Osteoblast (primary cell): Measurements from ENCODE around the gene DSCAML1. TPM values are rescaled to one million over a fixed set of nuclear protein-coding genes. Genes with fewer than 3 reads are reported as not detected.

Source experiments
- DNase-seq: peaks from one replicate; pipeline ENCODE4 v3.0.0; 2011; ENCODE audit warnings: low spot score, mixed read lengths; ENCODE audit not compliant: insufficient read length; ENCODE audit errors: missing footprints
- H2AFZ ChIP-seq: 2 replicates; pipeline ENCODE4 v1.6.0; 2011; ENCODE audit warnings: mild to moderate bottlenecking, low read length
- H3K27ac ChIP-seq: 2 replicates; pipeline ENCODE4 v1.5.1; 2011; ENCODE audit warnings: mild to moderate bottlenecking, low read depth, low read length, moderate library complexity
- H3K27me3 ChIP-seq: 2 replicates; pipeline ENCODE4 v1.6.0; 2012; ENCODE audit warnings: mild to moderate bottlenecking, control low read depth, inconsistent platforms, low read length, moderate library complexity; ENCODE audit not compliant: insufficient read depth
- H3K36me3 ChIP-seq: 2 replicates; pipeline ENCODE4 v1.5.1; 2011; ENCODE audit warnings: mild to moderate bottlenecking, low read length, control low read depth, moderate library complexity; ENCODE audit not compliant: insufficient read depth
- H3K4me1 ChIP-seq: 2 replicates; pipeline ENCODE4 v1.5.1; 2011; ENCODE audit warnings: mild to moderate bottlenecking, low read length, control low read depth, moderate library complexity; ENCODE audit not compliant: insufficient read depth
- H3K4me2 ChIP-seq: 2 replicates; pipeline ENCODE4 v1.6.0; 2011; ENCODE audit warnings: mild to moderate bottlenecking, low read length; ENCODE audit not compliant: insufficient read depth
- H3K4me3 ChIP-seq: fragments of 200-600 bp; sonication (generic); 3 replicates; pipeline ENCODE4 v1.5.1; 2012; ENCODE audit warnings: mild to moderate bottlenecking, low read length, inconsistent platforms; ENCODE audit not compliant: insufficient read depth
- H3K79me2 ChIP-seq: 2 replicates; pipeline ENCODE4 v1.6.0; 2012; ENCODE audit warnings: mild to moderate bottlenecking, low read length, control low read depth, inconsistent platforms; ENCODE audit not compliant: insufficient read depth
- H3K9me3 ChIP-seq: 2 replicates; pipeline ENCODE4 v1.5.1; 2011; ENCODE audit warnings: low read depth, low read length, control low read depth
- H4K20me1 ChIP-seq: 2 replicates; pipeline ENCODE4 v1.6.0; 2012; ENCODE audit warnings: mild to moderate bottlenecking, low read length, control low read depth; ENCODE audit not compliant: insufficient read depth
- total RNA-seq: library from RNA; depleted of rRNA; stranded (reverse); fragments of >200 nt; gene quantifications from 2 replicates; pipeline ENCODE4 v1.2.3, GENCODE V29; 2012
- TF ChIP-seq, protein P1 (sequence below): IDR thresholded peaks from 2 replicates; pipeline ENCODE4 v1.5.1; 2011; ENCODE audit warnings: mild to moderate bottlenecking, low read depth, low read length, moderate library complexity; ENCODE audit errors: extremely low read depth

Gene DSCAML1
- total RNA-seq, 1 donor = not detected

- DNase-seq = peak; percentile 23
- no peak overlapping the region for H2AFZ ChIP-seq
- H3K9me3 ChIP-seq = no peaks in the 10 kb centered on the region
- TF ChIP-seq, protein P1, sequence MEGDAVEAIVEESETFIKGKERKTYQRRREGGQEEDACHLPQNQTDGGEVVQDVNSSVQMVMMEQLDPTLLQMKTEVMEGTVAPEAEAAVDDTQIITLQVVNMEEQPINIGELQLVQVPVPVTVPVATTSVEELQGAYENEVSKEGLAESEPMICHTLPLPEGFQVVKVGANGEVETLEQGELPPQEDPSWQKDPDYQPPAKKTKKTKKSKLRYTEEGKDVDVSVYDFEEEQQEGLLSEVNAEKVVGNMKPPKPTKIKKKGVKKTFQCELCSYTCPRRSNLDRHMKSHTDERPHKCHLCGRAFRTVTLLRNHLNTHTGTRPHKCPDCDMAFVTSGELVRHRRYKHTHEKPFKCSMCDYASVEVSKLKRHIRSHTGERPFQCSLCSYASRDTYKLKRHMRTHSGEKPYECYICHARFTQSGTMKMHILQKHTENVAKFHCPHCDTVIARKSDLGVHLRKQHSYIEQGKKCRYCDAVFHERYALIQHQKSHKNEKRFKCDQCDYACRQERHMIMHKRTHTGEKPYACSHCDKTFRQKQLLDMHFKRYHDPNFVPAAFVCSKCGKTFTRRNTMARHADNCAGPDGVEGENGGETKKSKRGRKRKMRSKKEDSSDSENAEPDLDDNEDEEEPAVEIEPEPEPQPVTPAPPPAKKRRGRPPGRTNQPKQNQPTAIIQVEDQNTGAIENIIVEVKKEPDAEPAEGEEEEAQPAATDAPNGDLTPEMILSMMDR = no peak
- no peak overlapping the region for H3K4me2 ChIP-seq
- no peaks in the 10 kb centered on the region for H3K36me3 ChIP-seq
- no peaks in the 10 kb centered on the region for H3K4me1 ChIP-seq
- H3K79me2 ChIP-seq = no peaks in the 10 kb centered on the region
- no peak overlapping the region for H3K4me3 ChIP-seq
- no peak overlapping the region for H3K27ac ChIP-seq
- no peaks in the 10 kb centered on the region for H4K20me1 ChIP-seq
- peaks cover 10% of the 10 kb centered on the region for H3K27me3 ChIP-seq
These were observed 11.8 kb upstream of the DSCAML1 start for GRCh38 chr11:117808784-117809183.

DNA sequence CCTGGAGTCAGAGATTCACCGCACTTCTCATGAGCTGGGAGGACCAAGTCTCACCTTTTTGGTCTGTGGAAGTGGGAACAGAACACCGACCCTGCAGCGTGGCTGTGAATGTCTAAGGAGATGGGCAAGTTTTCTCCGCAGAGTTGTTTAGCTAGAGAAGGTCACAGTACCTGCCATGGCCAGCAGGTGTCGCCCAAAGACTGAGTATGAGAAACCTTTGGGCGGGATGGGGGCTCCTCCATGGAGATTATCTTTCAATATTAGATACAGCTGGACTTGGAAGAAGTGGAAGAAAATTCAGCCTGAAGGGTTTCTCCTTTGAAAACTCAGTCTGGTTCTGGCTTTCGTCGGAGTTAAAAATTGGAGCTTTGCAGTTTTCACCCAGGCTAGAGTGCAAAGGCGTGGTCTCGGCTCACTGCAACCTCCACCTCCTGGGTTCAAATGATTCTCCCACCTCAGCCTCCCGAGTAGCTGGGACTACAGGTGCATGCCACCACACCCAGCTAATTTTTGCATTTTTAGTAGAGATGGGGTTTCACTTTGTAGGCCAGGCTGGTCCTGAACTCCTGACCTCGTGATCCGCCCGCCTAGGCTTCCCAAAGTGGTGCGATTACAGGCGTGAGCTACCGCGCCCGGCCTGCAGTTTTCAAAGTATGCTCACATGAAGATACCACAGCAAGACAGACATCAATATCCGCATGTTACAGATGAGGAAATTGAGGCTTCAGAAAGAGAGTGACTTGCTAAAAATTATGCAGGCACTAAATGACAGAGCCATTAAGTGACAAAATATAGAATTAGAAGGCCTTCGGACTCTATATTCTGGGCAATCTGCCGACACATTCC lies 10.7 kb upstream of the DSCAML1 start:
- peak; percentile 93 for DNase-seq
- no peak overlapping the region for H3K4me3 ChIP-seq
- no peaks in the 10 kb centered on the region for H3K36me3 ChIP-seq
- TF ChIP-seq, protein P1 = peak; percentile 84
- no peaks in the 10 kb centered on the region for H3K9me3 ChIP-seq
- no peaks in the 10 kb centered on the region for H3K79me2 ChIP-seq
- no peaks in the 10 kb centered on the region for H4K20me1 ChIP-seq
- H3K27ac ChIP-seq = no peak overlapping the region
- no peaks in the 10 kb centered on the region for H3K4me1 ChIP-seq
- no peak overlapping the region for H2AFZ ChIP-seq
- peaks cover 19% of the 10 kb centered on the region for H3K27me3 ChIP-seq
- H3K4me2 ChIP-seq = no peak overlapping the region

- peaks cover 24% of the 10 kb centered on the region for H3K27me3 ChIP-seq
- H3K4me3 ChIP-seq = no peak overlapping the region
- H4K20me1 ChIP-seq = no peaks in the 10 kb centered on the region
- peak; percentile 32 for DNase-seq
- H3K36me3 ChIP-seq = no peaks in the 10 kb centered on the region
- no peak overlapping the region for H2AFZ ChIP-seq
- H3K4me1 ChIP-seq = no peaks in the 10 kb centered on the region
- TF ChIP-seq, protein P1 = no peak
- no peaks in the 10 kb centered on the region for H3K79me2 ChIP-seq
- no peak overlapping the region for H3K27ac ChIP-seq
- no peaks in the 10 kb centered on the region for H3K9me3 ChIP-seq
- H3K4me2 ChIP-seq = no peak overlapping the region
These were observed 9.8 kb upstream of the DSCAML1 start for GRCh38 chr11:117806846-117807245.

DNA sequence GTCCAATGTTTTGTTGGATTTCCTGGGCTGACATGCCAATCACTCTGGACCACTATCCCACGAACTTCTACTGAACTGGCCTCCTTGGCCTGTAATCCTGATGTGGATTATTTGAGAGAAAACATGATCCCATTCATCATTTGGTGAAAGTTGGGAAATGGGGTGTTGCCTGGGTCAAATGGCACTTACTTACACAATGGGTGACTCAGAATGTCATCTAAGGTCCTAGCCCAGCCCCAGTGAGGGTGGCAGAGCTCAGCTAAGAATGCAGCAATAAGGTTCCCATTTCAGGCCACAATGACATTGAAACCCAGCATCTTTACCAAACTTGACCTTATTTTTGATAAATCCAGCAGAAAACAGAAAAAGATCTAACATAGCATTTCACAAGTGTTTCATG lies 8.0 kb upstream of the DSCAML1 start:
- Histone ChIP-seq H3K27ac (no peak overlapping the region), H3K4me3 (no peak overlapping the region), H3K9me3 (no peaks in the 10 kb centered on the region), H4K20me1 (no peaks in the 10 kb centered on the region), H3K36me3 (no peaks in the 10 kb centered on the region), H3K79me2 (no peaks in the 10 kb centered on the region), H3K4me1 (no peaks in the 10 kb centered on the region), H3K27me3 (peaks cover 27% of the 10 kb centered on the region), H2AFZ (no peak overlapping the region), H3K4me2 (no peak overlapping the region)
- no peak for DNase-seq
- TF ChIP-seq, protein P1 = no peak
